ENCODE results near the gene CELF4. TPM values are rescaled to one million over a fixed set of nuclear protein-coding genes. Genes with fewer than 3 reads are reported as not detected.
"Not testable (repeated sequence)": the region's sequence is repeated elsewhere in the genome, so short reads cannot be mapped to it uniquely, and the experiment has no call there.

The CELF4 gene
- total RNA-seq, 4 donors from 2014 or later = 0.16 to 0.59 TPM; not detected in 2

DNA sequence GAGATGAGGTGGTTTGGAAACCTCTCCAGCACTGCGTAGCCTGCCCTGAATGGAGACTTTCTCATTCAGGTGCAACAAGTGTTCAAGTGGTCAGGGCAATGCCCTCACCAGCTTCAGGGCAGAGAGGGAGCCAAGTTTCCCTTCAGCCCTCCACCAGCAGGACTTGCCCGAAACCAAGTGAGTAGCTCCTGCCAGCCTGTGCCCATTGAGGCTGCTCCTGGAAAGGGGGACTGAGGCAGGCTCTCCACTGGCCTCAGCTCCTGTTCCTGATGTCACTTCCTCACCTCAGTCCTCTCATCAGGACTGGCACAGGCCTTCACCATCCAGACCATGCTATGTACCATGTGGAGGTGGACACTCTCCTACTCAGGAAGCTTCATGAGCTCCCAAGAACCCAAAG lies 94.6 kb downstream of the CELF4 start:
- WGBS, 2 donors = 88 to 92% methylated on average over 2 of the region's 2 CpGs
- TF ChIP-seq, protein P1, sequence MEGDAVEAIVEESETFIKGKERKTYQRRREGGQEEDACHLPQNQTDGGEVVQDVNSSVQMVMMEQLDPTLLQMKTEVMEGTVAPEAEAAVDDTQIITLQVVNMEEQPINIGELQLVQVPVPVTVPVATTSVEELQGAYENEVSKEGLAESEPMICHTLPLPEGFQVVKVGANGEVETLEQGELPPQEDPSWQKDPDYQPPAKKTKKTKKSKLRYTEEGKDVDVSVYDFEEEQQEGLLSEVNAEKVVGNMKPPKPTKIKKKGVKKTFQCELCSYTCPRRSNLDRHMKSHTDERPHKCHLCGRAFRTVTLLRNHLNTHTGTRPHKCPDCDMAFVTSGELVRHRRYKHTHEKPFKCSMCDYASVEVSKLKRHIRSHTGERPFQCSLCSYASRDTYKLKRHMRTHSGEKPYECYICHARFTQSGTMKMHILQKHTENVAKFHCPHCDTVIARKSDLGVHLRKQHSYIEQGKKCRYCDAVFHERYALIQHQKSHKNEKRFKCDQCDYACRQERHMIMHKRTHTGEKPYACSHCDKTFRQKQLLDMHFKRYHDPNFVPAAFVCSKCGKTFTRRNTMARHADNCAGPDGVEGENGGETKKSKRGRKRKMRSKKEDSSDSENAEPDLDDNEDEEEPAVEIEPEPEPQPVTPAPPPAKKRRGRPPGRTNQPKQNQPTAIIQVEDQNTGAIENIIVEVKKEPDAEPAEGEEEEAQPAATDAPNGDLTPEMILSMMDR (IDR thresholded peaks at IDR 0.05) = no peak
- no peak for TF ChIP-seq POLR2A (IDR thresholded peaks at IDR 0.05)
- DNase-seq (ENCODE audit: low spot score in 2 of 2) = no peak
- intact Hi-C loops (cut with DNase I; ENCODE audit: low total_unique reads) = no loop called here
- H3K4me3 ChIP-seq (ENCODE audit: low read depth, poor library complexity, severe bottlenecking) = no peak overlapping the region

DNA sequence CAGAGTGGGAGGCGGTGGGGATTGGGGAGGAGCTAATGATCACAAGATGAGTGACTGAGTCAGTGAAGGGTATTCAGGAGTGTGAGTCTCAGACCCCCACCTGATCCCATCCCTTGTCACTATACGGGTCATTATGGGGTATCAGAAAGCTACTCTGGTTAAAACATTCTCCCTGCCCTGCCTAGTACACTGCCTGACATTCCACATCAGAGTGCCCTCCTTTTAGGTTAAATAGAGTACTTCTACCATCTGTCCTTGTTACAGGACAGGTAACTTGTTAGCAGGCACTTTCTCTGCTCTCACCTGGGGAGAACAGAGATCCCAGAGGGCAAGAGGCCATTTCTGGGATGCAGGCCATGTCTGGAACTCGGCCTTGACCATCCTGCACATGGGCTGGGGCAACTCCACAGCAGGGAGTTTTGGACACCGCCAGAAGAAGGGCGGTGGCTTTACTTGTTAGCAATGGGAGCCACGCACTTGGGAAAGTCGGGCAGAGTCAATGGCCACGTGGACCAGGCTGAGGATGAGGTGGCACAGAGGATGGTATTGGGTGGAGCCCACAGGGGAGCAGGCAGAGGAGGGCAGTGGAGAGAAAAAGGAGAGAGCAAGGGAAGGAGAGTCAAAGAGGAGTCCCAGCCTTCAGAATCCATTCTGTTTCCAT lies 98.5 kb downstream of the CELF4 start:
- H3K4me3 ChIP-seq (ENCODE audit: low read depth, poor library complexity, severe bottlenecking) = no peak overlapping the region
- intact Hi-C loops (cut with DNase I; ENCODE audit: low total_unique reads) = no loop called here
- WGBS, 2 donors = 82 to 83% methylated on average over 8 of the region's 8 CpGs
- TF ChIP-seq POLR2A (IDR thresholded peaks at IDR 0.05) = no peak
- TF ChIP-seq, protein P1 (IDR thresholded peaks at IDR 0.05) = no peak
- DNase-seq (ENCODE audit: low spot score in 2 of 2) = no peak

DNA sequence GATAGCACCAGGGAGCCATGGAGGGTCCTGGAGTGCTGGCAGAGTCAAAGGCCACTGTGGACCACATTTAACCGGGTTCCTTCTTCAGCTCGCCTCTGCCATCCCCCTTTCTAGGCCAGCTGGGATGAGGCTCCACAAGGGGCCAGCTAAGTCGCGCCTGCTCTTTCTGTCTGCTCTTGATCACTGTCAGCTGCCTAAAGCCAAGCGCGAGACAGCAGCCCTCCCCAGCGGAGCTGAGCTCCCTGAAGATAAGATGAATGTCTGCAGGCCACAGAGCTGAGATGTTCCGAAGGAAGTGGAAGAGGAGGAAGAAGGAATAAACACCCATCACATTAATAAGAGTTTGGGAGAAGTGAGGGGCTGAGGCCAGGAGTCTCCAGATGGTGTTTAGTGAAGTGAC lies 99.6 kb downstream of the CELF4 start:
- WGBS, 2 donors = 19 to 43% methylated on average over 8 of the region's 8 CpGs
- TF ChIP-seq, protein P1 (IDR thresholded peaks at IDR 0.05) = no peak
- TF ChIP-seq POLR2A (IDR thresholded peaks at IDR 0.05) = no peak
- intact Hi-C loops (cut with DNase I; ENCODE audit: low total_unique reads) = no loop called here
- DNase-seq (ENCODE audit: low spot score in 2 of 2) = no peak
- H3K4me3 ChIP-seq (ENCODE audit: low read depth, poor library complexity, severe bottlenecking) = no peak overlapping the region

DNA sequence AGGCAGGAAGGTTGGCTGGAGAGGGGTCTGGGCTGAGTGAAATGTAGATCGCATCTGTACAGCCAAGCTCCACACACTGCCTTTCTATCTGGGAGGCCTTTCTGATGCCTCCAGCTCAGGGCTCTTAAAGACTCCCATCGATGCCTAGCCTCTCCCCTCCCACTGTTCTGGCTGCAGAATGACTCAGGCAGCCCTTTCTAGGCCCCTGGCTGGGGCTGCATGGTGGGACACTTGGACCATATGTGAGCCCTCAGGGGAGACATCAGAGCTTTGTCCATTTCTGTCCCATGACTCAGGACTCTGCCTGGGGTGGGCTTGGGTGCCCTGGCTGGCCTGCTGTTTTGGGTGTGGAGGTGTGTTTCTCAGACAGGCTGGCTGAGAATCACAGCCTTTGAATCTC lies 101.3 kb downstream of the CELF4 start:
- intact Hi-C loops (cut with DNase I; ENCODE audit: low total_unique reads) = no loop called here
- no peak overlapping the region for H3K4me3 ChIP-seq (ENCODE audit: low read depth, poor library complexity, severe bottlenecking)
- WGBS, 2 donors = 65 to 67% methylated on average over 2 of the region's 2 CpGs
- TF ChIP-seq, protein P1 (IDR thresholded peaks at IDR 0.05) = no peak
- TF ChIP-seq POLR2A (IDR thresholded peaks at IDR 0.05) = no peak
- DNase-seq (ENCODE audit: low spot score in 2 of 2) = no peak

DNA sequence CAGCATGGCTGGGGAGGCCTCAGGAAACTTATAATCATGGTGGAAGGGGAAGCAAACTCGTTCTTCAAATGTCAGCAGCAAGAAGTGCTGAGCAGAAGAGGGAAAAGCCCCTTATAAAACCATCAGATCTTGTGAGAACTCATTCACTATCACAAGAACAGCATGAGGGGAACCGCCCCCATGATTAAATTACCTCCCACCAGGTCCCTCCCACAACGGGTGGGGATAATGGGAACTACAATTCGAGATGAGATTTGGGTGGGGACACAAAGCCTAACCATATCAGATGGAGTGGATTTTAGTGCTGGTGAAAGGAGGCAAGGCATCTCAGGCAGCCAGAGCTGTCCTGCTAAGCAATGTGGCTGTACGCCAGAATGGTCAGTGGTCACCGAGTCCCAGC lies 104.3 kb downstream of the CELF4 start:
- H3K4me3 ChIP-seq (ENCODE audit: low read depth, poor library complexity, severe bottlenecking); intact Hi-C loops (cut with DNase I; ENCODE audit: low total_unique reads); DNase-seq (ENCODE audit: low spot score in 2 of 2): not testable (repeated sequence)
- 74 to 81% methylated on average over 6 of the region's 6 CpGs for WGBS, 2 donors

DNA sequence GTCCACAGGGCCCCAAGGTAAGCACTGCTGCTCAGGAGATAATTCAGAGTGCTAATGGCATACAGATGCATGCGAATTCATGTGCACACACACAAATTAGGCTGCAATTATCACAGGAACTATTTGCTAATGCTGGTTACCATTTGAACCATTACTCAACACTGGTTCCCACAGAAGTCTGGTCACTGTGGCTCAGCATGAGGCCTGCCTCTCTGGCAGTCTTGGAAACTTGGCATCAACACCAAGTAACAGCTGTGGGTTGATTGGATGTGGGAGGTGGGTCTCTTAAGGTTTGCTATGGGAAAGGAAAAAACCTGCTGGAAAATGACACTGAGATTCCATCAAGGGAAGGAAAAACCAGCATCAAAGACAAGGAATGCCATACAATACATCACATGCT lies 105.0 kb downstream of the CELF4 start:
- no peak overlapping the region for H3K4me3 ChIP-seq (ENCODE audit: low read depth, poor library complexity, severe bottlenecking)
- DNase-seq (ENCODE audit: low spot score in 2 of 2) = no peak
- intact Hi-C loops (cut with DNase I; ENCODE audit: low total_unique reads) = no loop called here
- no peak for TF ChIP-seq POLR2A (IDR thresholded peaks at IDR 0.05)
- TF ChIP-seq, protein P1 (IDR thresholded peaks at IDR 0.05) = no peak
- 83 to 89% methylated on average over 1 of the region's 1 CpG for WGBS, 2 donors

Measured in lower leg skin (tissue), 4 donors.